Measurements from ENCODE around the gene LIPK. TPM values are rescaled to one million over a fixed set of nuclear protein-coding genes. Genes with fewer than 3 reads are reported as not detected.
"Not testable (repeated sequence)": the region's sequence is repeated elsewhere in the genome, so short reads cannot be mapped to it uniquely, and the experiment has no call there.

The LIPK gene
- polyA plus RNA-seq, 1 donor (not counting 4 experiments of a cell fraction or from before 2014, with no cell fraction given) = 0.56 TPM

DNA sequence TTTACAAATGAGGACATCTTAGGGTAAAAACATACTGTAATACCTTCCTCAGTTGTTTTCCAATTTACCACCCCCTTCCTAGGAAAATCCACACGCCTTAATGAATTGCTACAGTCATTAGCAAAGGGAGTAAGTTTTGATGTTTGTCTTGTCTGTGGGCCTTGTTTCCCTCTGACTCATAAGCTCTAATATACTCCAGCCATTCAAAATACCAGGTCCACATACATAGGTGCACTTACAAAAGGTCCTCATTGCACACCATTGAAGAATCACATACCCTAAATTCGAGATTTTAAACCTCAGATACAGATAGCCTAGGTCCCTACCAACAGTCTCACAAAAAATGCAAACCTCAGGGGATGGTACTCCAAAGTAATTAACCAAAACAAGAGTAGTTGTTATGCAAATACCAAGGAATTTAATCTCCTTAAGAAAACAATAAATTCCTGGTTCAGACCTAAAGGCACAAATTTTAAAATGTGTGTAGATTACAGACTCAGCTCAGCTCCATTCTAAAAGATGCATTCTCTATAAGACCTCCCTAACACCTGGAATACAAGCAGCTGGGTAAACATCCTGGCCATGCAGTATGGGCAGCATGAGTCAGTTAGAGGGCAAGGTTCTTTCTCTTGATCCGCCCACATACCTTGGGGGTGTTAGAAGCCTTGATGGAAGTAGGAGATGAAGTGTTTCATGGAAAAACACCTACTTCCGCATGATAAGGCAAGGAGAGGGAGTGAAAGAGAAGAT lies 3.0 kb upstream of the LIPK start:
- Histone ChIP-seq H3K9ac (ENCODE audit: control insufficient read depth, extremely low read depth, insufficient read depth, low read length) (no peak overlapping the region), H4K20me1 (ENCODE audit: control insufficient read depth, extremely low read depth, insufficient read depth, low read length) (no peaks in the 10 kb centered on the region), H3K9me3 (ENCODE audit: control insufficient read depth, low read depth, low read length) (no peaks in the 10 kb centered on the region), H3K4me1 (ENCODE audit: control insufficient read depth, extremely low read depth, insufficient read depth, low read length) (peaks cover 26% of the 10 kb centered on the region), H3K9me1 (ENCODE audit: control insufficient read depth, extremely low read depth, insufficient read depth, low read length) (no peaks in the 10 kb centered on the region), H3K27ac (ENCODE audit: control insufficient read depth, insufficient read depth, low read length) (peak overlapping the region; percentile 31), H3K27me3 (ENCODE audit: control insufficient read depth, extremely low read depth, insufficient read depth, low read length) (no peaks in the 10 kb centered on the region), H3K79me2 (ENCODE audit: control insufficient read depth, insufficient read depth, low read length) (no peaks in the 10 kb centered on the region), H3K4me2 (ENCODE audit: control insufficient read depth, extremely low read depth, insufficient read depth, low read depth, low read length) (peak overlapping the region; percentile 53), H2AFZ (ENCODE audit: control insufficient read depth, low read length) (no peak overlapping the region), H3K36me3 (ENCODE audit: control insufficient read depth in 2 of 2, extremely low read depth in 1 of 2, insufficient read depth in 2 of 2, low read length in 2 of 2) (no peaks in the 10 kb centered on the region), H3K4me3 (ENCODE audit: control insufficient read depth in 2 of 3, extremely low read depth in 1 of 3, insufficient read depth in 2 of 3, low read depth in 1 of 3, low read length in 3 of 3) (no peak overlapping the region)
- FAIRE-seq (peak; percentile 89), DNase-seq (ENCODE audit: low read depth, low spot score) (peak; percentile 73)
- dilution Hi-C loops (cut with MboI; ENCODE audit: extremely low pct_ligation_motif_present, low sequenced_read_pairs) = no loop called here
- TF ChIP-seq EZH2 (IDR thresholded peaks at IDR 0.05; ENCODE audit: low read length) = no peak
- TF ChIP-seq, protein P1, sequence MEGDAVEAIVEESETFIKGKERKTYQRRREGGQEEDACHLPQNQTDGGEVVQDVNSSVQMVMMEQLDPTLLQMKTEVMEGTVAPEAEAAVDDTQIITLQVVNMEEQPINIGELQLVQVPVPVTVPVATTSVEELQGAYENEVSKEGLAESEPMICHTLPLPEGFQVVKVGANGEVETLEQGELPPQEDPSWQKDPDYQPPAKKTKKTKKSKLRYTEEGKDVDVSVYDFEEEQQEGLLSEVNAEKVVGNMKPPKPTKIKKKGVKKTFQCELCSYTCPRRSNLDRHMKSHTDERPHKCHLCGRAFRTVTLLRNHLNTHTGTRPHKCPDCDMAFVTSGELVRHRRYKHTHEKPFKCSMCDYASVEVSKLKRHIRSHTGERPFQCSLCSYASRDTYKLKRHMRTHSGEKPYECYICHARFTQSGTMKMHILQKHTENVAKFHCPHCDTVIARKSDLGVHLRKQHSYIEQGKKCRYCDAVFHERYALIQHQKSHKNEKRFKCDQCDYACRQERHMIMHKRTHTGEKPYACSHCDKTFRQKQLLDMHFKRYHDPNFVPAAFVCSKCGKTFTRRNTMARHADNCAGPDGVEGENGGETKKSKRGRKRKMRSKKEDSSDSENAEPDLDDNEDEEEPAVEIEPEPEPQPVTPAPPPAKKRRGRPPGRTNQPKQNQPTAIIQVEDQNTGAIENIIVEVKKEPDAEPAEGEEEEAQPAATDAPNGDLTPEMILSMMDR (optimal IDR thresholded peaks at IDR 0.05 in 1 of 3, IDR thresholded peaks at IDR 0.05 in 1 of 3, conservative IDR thresholded peaks at IDR 0.05 in 1 of 3; ENCODE audit: extremely low read depth in 1 of 3, insufficient read depth in 2 of 3, low read length in 3 of 3) = no peak

DNA sequence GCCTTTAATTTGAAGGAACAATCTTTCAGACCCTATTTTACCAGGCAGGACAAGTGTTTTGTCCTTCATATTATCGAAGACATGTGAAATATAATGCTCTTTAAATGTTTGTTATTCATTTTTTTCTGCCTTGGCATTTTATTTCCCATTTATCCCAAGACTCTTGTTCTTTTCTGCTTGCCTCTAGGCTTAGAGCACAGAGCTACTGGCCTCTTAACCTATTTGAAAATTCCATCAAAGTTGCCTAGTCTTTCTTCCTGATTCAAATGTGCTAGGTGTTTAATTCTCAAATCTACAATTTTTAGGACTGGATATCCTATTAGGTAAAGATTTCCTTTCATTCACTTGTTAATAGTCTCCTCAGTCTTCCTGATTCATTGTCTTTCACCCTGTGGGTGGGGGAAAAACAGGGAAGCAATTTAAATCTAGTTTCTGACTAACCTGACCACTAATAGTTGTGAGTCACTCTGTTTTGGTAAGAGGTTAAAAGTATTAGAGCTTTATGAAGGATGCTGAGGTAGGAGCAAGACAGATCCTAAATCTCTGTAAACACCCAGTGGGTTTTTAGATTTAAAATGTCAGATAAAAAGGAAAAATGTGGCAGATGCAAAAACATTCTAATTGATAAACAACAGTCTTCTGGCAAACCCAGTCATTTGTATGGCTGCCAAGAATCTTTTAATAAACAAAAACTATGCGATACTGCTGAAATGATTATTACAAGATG lies 1.5 kb downstream of the LIPK start:
- Histone ChIP-seq H3K36me3 (ENCODE audit: control insufficient read depth in 2 of 2, extremely low read depth in 1 of 2, insufficient read depth in 2 of 2, low read length in 2 of 2) (no peaks in the 10 kb centered on the region), H3K4me2 (ENCODE audit: control insufficient read depth, extremely low read depth, insufficient read depth, low read depth, low read length) (peak overlapping the region; percentile 12), H3K9ac (ENCODE audit: control insufficient read depth, extremely low read depth, insufficient read depth, low read length) (no peak overlapping the region), H3K79me2 (ENCODE audit: control insufficient read depth, insufficient read depth, low read length) (no peaks in the 10 kb centered on the region), H3K27me3 (ENCODE audit: control insufficient read depth, extremely low read depth, insufficient read depth, low read length) (no peaks in the 10 kb centered on the region), H3K4me3 (ENCODE audit: control insufficient read depth in 2 of 3, extremely low read depth in 1 of 3, insufficient read depth in 2 of 3, low read depth in 1 of 3, low read length in 3 of 3) (no peak overlapping the region), H3K9me1 (ENCODE audit: control insufficient read depth, extremely low read depth, insufficient read depth, low read length) (no peaks in the 10 kb centered on the region), H2AFZ (ENCODE audit: control insufficient read depth, low read length) (no peak overlapping the region), H3K27ac (ENCODE audit: control insufficient read depth, insufficient read depth, low read length) (peak overlapping the region; percentile 25), H3K9me3 (ENCODE audit: control insufficient read depth, low read depth, low read length) (no peaks in the 10 kb centered on the region), H4K20me1 (ENCODE audit: control insufficient read depth, extremely low read depth, insufficient read depth, low read length) (no peaks in the 10 kb centered on the region), H3K4me1 (ENCODE audit: control insufficient read depth, extremely low read depth, insufficient read depth, low read length) (peaks cover 26% of the 10 kb centered on the region)
- DNase-seq (ENCODE audit: low read depth, low spot score) (no peak), FAIRE-seq (peak; percentile 82)
- TF ChIP-seq, protein P1 (optimal IDR thresholded peaks at IDR 0.05 in 1 of 3, IDR thresholded peaks at IDR 0.05 in 1 of 3, conservative IDR thresholded peaks at IDR 0.05 in 1 of 3; ENCODE audit: extremely low read depth in 1 of 3, insufficient read depth in 2 of 3, low read length in 3 of 3) = no peak
- no peak for TF ChIP-seq EZH2 (IDR thresholded peaks at IDR 0.05; ENCODE audit: low read length)
- dilution Hi-C loops (cut with MboI; ENCODE audit: extremely low pct_ligation_motif_present, low sequenced_read_pairs) = no loop called here

DNA sequence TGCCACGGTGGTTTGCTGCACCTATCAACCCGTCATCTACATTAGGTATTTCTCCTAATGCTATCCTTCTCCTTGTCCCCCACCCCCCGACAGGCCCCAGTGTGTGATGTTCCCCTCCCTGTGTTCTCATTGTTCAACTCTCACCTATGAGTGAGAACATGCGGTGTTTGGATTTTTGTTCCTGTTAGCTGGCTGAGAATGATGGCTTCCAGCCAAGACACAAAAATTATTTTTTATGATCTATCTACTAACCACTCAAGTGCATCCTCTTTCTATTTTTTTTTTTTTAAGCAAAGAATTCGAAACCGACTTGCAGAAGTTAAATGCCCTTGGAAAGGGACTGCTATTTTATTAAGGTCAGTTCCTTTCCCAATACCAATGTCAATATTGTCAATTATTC lies 3.3 kb downstream of the LIPK start:
- H3K36me3 ChIP-seq (ENCODE audit: control insufficient read depth in 2 of 2, extremely low read depth in 1 of 2, insufficient read depth in 2 of 2, low read length in 2 of 2); FAIRE-seq; H3K9me1 ChIP-seq (ENCODE audit: control insufficient read depth, extremely low read depth, insufficient read depth, low read length); H3K4me2 ChIP-seq (ENCODE audit: control insufficient read depth, extremely low read depth, insufficient read depth, low read depth, low read length); H2AFZ ChIP-seq (ENCODE audit: control insufficient read depth, low read length); H4K20me1 ChIP-seq (ENCODE audit: control insufficient read depth, extremely low read depth, insufficient read depth, low read length); DNase-seq (ENCODE audit: low read depth, low spot score); H3K27ac ChIP-seq (ENCODE audit: control insufficient read depth, insufficient read depth, low read length); H3K9me3 ChIP-seq (ENCODE audit: control insufficient read depth, low read depth, low read length); H3K9ac ChIP-seq (ENCODE audit: control insufficient read depth, extremely low read depth, insufficient read depth, low read length); H3K4me3 ChIP-seq (ENCODE audit: control insufficient read depth in 2 of 3, extremely low read depth in 1 of 3, insufficient read depth in 2 of 3, low read depth in 1 of 3, low read length in 3 of 3); H3K27me3 ChIP-seq (ENCODE audit: control insufficient read depth, extremely low read depth, insufficient read depth, low read length); dilution Hi-C loops (cut with MboI; ENCODE audit: extremely low pct_ligation_motif_present, low sequenced_read_pairs); H3K79me2 ChIP-seq (ENCODE audit: control insufficient read depth, insufficient read depth, low read length): not testable (repeated sequence)
- peaks cover 17% of the 10 kb centered on the region for H3K4me1 ChIP-seq (ENCODE audit: control insufficient read depth, extremely low read depth, insufficient read depth, low read length)
